ENCODE measurements around the gene RABL2B. TPM values are rescaled to one million over a fixed set of nuclear protein-coding genes. Genes with fewer than 3 reads are reported as not detected.

Gene RABL2B
- total RNA-seq, 1 experiment from 2014 or later: 30.2 TPM

- no peak overlapping the region for H3K27ac Mint-ChIP-seq (ENCODE audit: low read depth, unreplicated experiment)
- TF ChIP-seq, protein P1, sequence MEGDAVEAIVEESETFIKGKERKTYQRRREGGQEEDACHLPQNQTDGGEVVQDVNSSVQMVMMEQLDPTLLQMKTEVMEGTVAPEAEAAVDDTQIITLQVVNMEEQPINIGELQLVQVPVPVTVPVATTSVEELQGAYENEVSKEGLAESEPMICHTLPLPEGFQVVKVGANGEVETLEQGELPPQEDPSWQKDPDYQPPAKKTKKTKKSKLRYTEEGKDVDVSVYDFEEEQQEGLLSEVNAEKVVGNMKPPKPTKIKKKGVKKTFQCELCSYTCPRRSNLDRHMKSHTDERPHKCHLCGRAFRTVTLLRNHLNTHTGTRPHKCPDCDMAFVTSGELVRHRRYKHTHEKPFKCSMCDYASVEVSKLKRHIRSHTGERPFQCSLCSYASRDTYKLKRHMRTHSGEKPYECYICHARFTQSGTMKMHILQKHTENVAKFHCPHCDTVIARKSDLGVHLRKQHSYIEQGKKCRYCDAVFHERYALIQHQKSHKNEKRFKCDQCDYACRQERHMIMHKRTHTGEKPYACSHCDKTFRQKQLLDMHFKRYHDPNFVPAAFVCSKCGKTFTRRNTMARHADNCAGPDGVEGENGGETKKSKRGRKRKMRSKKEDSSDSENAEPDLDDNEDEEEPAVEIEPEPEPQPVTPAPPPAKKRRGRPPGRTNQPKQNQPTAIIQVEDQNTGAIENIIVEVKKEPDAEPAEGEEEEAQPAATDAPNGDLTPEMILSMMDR (IDR thresholded peaks at IDR 0.05; ENCODE audit: unreplicated experiment): no peak
- no peaks in the 10 kb centered on the region for H3K4me1 Mint-ChIP-seq (ENCODE audit: insufficient read depth, unreplicated experiment)
- POLR2A ChIA-PET: no interaction called here
- H3K9me3 Mint-ChIP-seq (ENCODE audit: unreplicated experiment): no peaks in the 10 kb centered on the region
- DNase-seq (ENCODE audit: unreplicated experiment): no peak
- CTCF ChIA-PET: interaction anchor here (0.5 kb wide), 1 partner anchor 596 kb away, joined by 3 read pairs; no protein-coding TSS in a partner anchor
- no TSS peak for BruUV-seq (replicated peaks)
- intact Hi-C loops (cut with micrococcal nuclease): no loop called here
- peaks cover 34% of the 10 kb centered on the region for H3K27me3 Mint-ChIP-seq (ENCODE audit: insufficient read depth, unreplicated experiment)
- H3K4me3 Mint-ChIP-seq (ENCODE audit: unreplicated experiment): no peak overlapping the region
- H3K36me3 Mint-ChIP-seq (ENCODE audit: insufficient read depth, unreplicated experiment): no peaks in the 10 kb centered on the region
Measured at GRCh38 chr22:50739279-50739691, 44.2 kb downstream of the RABL2B start.

- DNase-seq (ENCODE audit: unreplicated experiment): no peak
- no peaks in the 10 kb centered on the region for H3K9me3 Mint-ChIP-seq (ENCODE audit: unreplicated experiment)
- H3K36me3 Mint-ChIP-seq (ENCODE audit: insufficient read depth, unreplicated experiment): no peaks in the 10 kb centered on the region
- no peak overlapping the region for H3K27ac Mint-ChIP-seq (ENCODE audit: low read depth, unreplicated experiment)
- TF ChIP-seq, protein P1 (IDR thresholded peaks at IDR 0.05; ENCODE audit: unreplicated experiment): no peak
- no TSS peak for BruUV-seq (replicated peaks)
- CTCF ChIA-PET: no interaction called here
- H3K4me1 Mint-ChIP-seq (ENCODE audit: insufficient read depth, unreplicated experiment): no peaks in the 10 kb centered on the region
- POLR2A ChIA-PET: no interaction called here
- peaks cover 39% of the 10 kb centered on the region for H3K27me3 Mint-ChIP-seq (ENCODE audit: insufficient read depth, unreplicated experiment)
- intact Hi-C loops (cut with micrococcal nuclease): no loop called here
- H3K4me3 Mint-ChIP-seq (ENCODE audit: unreplicated experiment): no peak overlapping the region
Measured at GRCh38 chr22:50738649-50739227, 44.7 kb downstream of the RABL2B start.

DNA sequence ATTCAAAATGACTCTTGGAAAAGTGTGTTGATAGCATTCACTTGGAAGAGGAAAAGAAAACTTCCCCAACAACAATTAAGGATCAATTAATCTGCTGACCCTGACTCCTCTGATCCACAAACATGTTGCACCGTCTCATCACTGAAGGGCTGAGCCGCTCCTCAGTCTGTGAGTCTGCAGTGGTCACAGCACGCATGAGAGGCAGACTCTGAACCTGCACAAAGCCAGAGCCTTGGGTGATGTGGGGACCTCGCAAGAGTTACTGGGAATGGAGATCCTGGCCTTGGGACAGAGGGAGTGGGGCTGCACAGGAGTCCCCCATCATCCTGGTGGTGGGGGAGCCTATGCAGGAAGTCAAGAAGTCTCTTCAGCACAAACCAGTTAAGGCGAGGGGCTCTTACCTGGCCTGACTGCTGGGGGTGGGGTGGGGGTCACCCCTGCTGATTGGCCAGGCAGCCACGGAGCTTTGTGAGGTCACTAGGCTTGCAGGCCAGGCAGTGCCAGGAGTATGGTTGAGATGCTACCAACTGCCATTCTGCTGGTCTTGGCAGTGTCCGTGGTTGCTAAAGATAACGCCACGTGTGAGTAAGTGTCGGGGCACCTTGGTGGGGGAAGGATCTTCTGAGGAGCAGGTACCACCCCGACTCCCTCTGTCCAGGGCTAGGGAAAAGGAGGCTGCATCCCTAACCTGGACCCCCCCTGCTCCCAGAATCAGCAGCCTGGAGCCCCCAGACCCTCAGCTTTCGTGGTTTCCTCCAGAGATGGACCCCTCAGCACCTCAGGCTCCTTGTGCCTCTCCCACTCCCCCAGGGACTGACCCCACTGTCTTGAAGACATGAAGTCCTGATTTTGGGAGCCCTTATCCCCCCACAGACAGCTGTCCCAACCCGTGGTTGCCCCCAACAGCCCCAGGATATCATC lies 45.4 kb downstream of the RABL2B start, which contains the start of gene ACR:
Gene ACR (plus strand): TSS at position 477 of the 921 bp plus-strand sequence. CDS start 32 bp downstream, at position 509.
- CTCF ChIA-PET: interaction anchor here (0.5 kb wide), 1 partner anchor 396 kb away, joined by 3 read pairs; no protein-coding TSS in a partner anchor
- H3K9me3 Mint-ChIP-seq (ENCODE audit: unreplicated experiment): no peaks in the 10 kb centered on the region
- DNase-seq (ENCODE audit: unreplicated experiment): no peak
- intact Hi-C loops (cut with micrococcal nuclease): no loop called here
- no peaks in the 10 kb centered on the region for H3K4me1 Mint-ChIP-seq (ENCODE audit: insufficient read depth, unreplicated experiment)
- H3K27me3 Mint-ChIP-seq (ENCODE audit: insufficient read depth, unreplicated experiment): peaks cover 41% of the 10 kb centered on the region
- H3K36me3 Mint-ChIP-seq (ENCODE audit: insufficient read depth, unreplicated experiment): no peaks in the 10 kb centered on the region
- POLR2A ChIA-PET: no interaction called here
- no peak within 1 kb of the TSS for H3K4me3 Mint-ChIP-seq (ENCODE audit: unreplicated experiment)
- TF ChIP-seq, protein P1 (IDR thresholded peaks at IDR 0.05; ENCODE audit: unreplicated experiment): no peak
- no TSS peak for BruUV-seq (replicated peaks)
- H3K27ac Mint-ChIP-seq (ENCODE audit: low read depth, unreplicated experiment): no peak within 1 kb of the TSS

GRCh38 chr22:50735739-50736030 lies 47.8 kb downstream of the RABL2B start:
- BruUV-seq (replicated peaks): no TSS peak

More at GRCh38 chr22:50735739-50736030, 47.8 kb downstream of the RABL2B start:
- intact Hi-C loops (cut with micrococcal nuclease): no loop called here
- Mint-ChIP-seq H3K27me3 (ENCODE audit: insufficient read depth, unreplicated experiment) (peaks cover 41% of the 10 kb centered on the region), H3K4me3 (ENCODE audit: unreplicated experiment) (no peak overlapping the region), H3K36me3 (ENCODE audit: insufficient read depth, unreplicated experiment) (no peaks in the 10 kb centered on the region), H3K27ac (ENCODE audit: low read depth, unreplicated experiment) (no peak overlapping the region), H3K4me1 (ENCODE audit: insufficient read depth, unreplicated experiment) (no peaks in the 10 kb centered on the region), H3K9me3 (ENCODE audit: unreplicated experiment) (no peaks in the 10 kb centered on the region)
- TF ChIP-seq, protein P1 (IDR thresholded peaks at IDR 0.05; ENCODE audit: unreplicated experiment): no peak
- no peak for DNase-seq (ENCODE audit: unreplicated experiment)
- POLR2A ChIA-PET: no interaction called here
- CTCF ChIA-PET: no interaction called here
